GM19452 (cell line): ENCODE results near the gene CDHR4.
"Not testable (repeated sequence)": the region's sequence is repeated elsewhere in the genome, so short reads cannot be mapped to it uniquely, and the experiment has no call there.

Experiments used
- ATAC-seq: cut with Tn5 transposase; IDR thresholded peaks from one replicate; pipeline ENCODE4 v1.9.1; 2021; ENCODE audit not compliant: unreplicated experiment

CDHR4 gene

DNA sequence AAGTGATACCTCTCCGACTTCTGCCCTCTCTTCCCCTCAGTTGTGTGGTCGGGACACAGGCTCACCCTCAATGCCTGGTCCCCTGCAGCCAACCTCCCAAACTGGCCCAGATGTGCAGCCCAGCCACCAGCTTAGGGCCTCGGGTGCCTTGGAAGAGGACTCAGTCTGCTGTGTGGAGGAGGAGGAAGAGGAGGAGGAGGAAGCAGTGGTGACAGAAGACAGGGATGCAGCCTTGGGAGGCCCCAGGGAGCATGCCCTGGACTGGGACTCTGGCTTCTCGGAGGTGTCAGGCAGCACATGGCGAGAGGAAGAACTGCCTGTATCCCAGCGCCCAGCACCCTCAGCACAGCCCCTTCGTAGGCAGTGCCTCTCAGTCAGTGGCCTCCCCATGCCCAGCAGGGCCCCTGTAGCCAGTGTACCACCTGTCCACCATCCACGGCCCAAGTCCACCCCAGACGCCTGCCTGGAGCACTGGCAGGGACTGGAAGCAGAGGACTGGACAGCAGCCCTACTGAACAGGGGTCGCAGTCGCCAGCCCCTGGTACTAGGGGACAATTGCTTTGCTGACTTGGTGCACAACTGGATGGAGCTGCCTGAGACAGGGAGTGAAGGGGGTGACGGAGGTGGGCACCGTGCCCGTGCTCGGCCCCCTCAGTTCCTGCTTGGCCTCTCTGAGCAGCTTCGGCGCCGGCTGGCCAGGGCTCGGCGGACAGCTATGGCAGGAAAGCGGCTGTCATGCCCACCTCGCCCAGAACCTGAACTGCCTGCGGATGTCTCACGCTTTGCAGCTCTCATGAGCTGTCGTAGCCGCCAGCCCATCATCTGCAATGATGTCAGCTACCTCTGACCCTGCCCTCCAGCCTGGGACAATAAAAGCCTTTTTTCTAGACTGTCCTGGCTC, 4.7 kb upstream of the CDHR4 start:
- ATAC-seq = no peak

DNA sequence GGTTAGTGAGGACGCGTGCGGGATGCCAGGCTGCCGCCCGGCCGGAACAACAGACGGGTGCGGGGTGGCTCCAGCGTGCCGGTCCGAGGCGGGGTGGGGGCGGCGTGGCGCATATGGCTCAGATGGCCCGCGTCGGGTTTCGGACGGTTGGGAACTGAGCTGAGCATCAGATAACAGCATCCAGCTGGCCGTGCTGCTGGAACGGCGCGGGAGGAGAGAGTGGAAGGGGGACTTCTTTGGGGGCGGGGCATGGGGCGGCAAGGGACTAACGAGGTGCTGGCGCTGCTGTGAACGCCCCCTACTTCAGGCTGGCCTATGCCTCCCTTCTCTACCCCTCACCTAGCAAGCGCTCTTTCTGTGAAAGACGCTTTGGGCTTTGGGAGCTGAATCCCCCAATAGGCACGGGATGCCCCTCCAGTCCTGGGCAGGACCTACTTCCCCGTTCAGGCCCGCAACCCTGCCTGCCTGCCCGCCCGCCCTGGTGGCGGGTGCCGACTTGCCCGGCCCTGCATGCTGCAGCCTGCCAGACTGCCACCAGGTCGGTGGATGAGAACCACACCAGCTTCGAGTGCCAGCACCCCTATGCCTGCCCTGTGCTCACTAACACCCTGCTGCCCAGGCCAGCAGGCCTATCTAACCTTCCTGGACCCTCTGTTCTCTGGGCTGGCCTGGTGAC, 3.9 kb upstream of the CDHR4 start:
- peak; percentile 7 for ATAC-seq

DNA sequence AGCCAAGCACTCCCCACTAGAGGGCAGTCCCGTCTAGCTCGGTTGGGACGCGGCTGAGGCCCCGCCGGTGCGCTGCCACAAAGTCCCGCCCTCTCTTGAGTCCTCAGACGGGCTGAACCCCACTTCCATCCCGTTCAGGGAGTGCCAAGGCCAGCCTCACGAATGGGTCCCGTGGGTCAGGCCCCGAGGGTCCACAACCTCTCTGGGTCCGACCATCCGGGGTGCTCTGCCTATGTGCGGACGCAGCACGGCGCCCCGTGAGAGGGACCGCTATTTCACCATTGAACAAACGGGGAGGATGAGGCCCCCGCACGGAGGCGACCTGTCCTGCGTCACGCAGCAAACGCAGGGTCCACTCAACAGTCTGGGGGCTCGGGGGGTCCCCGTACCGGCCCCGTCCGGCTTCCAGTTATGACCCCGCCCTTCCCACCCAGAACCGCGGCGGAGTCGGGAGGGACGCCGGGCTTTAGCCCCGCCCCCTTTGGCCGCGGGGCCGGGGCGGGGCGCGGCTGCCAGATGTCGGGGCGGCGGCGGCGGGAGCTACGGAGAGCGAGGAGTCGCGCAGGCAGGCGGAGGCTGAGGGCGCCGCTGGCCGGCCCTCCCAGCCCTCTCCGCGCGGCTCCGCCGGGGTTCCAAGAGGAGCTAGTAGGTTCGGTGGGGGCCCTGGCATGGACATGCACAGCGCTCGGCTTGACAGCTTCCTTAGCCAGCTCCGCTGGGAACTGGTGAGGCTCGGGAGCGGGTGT, 3.2 kb upstream of the CDHR4 start, which contains the start of gene INKA1:
Gene INKA1 (plus strand): TSS at position 543 of the 746 bp plus-strand sequence. CDS start 132 bp downstream, at position 675.
- ATAC-seq = peak; percentile 61

DNA sequence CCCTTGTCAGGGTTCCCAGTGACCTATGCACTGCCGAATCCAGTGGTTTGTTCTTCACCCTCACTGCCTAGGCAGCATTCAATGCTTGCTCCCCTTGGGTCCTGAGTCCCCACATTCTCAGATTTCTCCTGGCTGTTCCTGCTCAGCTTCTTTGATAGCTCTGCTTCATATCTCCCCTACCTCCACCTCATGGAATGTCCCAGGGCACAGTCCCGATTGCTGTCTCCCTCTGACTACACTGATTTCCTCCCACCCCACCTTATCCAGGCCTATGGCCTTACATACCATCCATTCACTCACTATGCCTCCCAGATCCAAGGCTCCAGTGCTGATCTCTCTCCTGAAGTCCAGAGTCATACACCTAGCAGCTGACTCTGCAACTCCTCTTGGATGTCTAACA, 1.5 kb upstream of the CDHR4 start:
- no peak for ATAC-seq

DNA sequence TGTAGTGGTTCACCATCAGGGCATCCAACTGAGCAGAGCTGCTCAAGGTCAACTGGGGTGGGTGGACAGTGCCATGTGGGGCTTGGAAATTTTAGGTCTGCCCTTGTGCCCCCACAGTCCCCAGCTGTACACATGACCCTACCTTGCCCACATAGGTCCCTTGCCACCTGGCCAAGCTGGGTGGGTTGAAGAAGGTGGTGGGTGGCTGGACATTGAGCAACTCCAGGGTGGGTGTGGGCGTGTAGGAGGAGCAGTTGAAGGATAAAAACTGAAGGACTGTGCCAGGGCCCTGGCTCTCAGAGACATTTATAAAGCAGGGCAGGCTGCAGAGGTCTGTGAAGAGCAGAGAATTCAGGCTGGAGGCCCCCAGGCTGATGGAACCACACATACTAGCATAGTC, 568 bp downstream of the CDHR4 start:
- no peak for ATAC-seq

DNA sequence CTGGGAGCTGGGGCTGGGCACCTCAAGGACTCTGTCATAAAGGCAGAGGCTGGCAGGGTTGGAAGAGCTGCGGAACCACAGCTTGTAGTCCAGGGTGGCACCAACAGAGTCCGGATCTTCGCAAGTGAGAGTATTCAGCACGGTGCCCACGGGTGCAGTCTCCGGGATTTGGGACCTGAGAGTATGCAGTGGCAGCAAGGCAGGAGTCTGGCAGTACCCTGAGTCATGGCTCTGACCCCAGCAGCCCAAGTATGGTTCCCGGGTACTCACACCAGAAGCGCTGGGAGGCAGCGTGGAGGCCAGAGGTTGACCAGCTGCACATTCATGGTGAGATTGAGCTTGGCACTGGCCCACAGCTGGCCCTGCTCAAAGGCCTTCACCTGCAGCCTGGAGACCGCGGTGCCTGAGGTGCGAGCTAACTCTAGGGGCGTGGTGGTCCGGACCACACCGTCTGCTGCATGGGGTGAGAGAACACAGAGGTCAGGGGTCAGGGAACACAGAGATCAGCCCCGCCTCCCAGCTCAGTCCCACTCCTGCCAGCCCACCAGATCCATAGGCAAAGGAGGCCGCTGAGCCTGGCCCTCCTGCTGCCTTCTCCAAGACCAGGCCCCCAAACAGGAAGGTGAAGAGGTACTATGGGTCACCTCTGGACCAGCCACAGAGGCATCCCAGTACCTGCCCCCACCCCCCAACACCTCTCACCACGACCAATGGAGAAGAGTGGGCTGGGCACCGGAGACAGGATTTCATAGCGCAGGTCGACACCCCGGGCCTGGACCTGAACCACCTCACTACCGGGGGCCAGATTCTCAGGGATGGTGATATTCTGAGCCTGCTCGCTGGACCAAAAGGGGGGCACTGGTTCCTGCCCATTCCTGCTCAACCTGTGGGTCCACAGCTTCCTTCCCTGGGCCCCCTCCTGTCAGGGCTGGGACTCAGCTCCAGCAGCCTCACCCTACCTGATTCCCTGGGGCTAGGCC, 4.5 kb downstream of the CDHR4 start:
- no peak for ATAC-seq

DNA sequence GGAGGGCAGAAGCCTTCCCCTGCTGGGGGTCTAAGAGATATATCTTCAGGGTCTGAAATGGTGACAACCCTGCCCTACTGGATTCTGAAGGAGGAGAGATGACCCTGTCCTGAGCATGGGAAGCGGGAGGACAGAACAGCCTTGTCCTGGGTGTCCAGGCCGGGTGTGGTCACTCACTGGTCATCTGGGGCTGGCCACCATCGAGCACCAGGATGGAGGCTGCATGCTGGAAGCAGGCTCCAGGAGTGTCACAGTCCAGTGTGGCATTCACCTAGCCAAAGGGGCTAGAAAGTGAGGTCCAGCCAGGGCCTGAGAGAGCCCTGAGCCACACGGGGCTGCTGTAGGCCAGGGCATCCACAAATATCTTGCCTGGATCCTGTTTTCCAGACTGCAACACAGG, 5.2 kb downstream of the CDHR4 start:
- ATAC-seq = no peak

DNA sequence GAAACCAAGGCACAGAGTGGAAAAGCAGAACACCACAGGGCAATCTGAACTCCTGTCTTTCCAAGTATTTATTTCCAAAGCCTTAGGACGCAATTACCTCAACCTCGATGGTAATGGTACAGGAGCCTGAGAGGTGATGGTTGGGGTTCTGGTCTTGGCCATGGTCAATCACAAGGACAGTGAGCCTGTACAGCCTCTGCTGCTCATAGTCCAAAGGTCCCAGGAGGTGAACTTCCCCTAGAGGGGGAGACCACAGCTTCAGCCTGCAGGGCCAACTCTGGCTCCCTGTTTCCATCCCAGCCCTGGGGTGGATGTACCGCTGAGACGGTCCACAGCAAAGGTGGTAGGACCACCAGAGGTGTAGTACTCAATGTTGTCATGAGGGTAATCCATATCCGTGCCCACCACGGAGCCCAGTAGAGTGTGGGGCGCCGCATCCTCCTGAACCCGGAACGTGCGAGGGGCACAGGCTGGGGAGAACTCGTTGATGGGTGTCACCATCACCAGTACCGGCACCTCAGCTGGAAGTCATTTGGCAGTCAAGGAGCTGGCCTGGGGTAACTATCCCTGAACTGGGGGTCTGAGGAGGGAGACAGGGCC, 6.1 kb downstream of the CDHR4 start:
- no peak for ATAC-seq

DNA sequence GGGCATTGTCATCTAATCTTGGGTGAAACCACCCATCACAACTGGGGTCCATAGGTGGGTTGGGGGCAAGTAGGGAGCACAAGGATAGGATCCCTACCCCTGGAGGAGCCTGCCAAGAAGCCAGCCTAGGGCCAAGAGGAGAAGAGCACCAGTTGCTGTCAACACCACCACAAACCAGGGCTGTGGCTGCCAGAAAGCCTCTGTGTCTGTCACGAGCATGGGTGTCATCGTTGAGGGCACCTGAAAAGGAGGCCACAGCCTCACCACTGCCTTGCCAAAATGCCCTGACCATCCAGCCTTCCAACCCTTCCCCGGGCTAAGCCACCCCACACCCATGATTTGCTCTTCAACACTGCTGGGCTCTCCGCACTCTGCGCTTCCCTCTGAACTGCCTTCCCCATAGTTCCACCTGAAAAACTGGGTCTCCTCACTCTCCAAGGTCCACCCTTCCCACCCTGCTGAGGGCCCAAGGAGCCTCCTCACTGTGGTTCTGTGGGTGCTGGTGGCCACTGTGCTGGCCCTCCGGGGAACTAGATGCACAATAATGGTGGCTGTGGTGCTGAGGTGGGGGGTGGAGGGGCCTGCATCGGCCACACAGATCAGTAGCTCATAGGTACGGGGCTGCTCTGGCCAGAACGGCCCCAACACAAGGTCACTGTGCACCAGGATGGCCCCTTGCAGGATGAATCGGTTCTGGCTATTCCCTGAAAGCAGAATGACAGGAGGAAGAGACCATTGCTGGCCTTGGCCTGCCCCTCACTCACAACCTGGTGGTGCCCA, 7.1 kb downstream of the CDHR4 start:
- no peak for ATAC-seq

DNA sequence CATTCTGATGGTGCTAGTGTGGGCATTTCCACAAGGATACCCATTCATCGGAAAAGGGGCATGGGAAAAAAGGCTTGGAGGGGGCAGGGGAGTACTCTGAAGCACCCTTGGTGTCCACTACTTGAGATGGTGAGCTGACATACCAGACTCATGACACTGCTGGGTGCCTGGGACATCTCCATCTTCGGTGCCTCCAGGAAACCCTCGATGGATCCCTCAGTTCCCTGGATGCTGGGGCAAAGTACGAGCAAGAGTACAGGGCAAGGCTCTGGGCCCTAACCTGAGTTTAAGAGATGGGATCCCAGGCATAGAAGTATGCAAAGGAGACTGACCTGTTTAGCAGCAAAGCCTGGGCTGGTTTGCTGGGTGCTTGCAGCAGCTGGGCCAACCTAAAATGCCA, 8.1 kb downstream of the CDHR4 start:
- ATAC-seq = no peak

DNA sequence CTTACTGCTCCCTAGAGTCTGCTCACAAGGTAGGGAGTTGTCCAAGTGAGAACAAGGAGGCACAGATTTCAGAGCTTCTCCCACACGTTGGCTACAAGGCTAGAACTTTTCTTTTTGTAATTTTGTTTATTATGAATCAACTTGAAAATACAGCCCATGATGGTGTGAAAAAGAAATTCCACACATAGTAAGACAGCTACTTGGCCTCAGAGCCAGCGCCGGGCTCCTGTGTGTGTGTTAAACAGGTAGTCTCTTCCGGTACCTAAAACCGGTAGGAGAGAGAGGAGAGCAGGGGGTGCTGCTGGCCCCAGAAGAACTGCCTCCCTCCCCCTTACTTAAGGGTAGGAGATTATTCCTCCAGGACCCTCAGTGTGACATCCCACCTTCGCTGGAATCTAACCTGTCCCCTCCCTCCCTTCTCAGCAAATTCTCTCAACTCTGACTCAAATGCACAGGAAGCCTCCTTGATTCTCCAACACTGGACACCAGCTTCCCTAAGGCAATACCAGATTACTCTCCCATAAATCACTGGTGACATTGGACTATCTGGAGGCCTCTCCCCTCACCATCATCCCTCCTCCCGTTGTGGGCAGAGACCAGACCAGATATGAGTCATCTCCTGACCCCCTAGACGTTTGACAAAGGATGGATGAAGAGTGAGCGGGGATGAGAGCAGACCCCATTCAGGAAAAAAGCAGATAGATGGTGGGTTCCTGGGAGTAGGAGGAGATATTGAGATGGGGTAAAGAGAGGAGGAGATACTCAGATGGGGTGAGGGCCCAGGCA, 8.9 kb downstream of the CDHR4 start:
- no peak for ATAC-seq

DNA sequence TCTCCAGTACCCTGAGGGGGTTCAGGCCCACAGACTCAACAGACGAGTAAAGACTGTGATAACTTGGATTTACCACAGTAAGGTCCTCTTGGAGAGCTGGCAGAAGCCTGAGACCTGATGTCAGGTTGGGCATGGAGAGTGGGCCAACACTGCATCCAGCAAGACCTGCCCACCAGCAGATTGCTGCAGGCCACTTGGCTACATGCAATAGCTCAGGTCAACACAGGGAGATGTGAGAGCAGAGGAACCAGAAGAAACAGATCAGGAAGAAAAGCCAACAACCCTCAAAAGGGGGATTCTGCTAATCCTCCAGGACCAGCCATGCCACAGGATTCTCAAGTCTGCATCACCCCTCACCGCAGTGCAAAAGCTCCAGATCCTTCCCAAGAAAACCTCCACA, 11.6 kb downstream of the CDHR4 start:
- no peak for ATAC-seq

DNA sequence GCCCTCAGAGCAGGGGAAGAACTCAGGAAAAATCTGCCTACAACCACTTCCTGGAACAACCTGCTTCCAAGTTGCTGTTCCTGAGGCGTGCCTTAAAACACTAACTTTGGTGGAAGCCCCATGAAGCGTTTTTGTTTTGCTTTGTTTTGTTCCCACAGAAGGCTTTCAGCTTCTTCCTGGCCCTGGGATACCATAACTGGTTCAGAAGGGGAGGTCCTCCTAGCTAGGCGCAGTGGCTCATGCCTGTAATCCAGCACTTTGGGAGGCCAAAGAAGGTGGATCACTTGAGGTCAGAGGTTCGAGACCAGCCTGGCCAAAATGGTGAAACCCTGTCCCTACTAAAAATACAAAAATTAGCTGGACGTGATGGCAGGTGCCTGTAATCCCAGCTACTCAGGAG, 12.1 kb downstream of the CDHR4 start:
- no peak for ATAC-seq

DNA sequence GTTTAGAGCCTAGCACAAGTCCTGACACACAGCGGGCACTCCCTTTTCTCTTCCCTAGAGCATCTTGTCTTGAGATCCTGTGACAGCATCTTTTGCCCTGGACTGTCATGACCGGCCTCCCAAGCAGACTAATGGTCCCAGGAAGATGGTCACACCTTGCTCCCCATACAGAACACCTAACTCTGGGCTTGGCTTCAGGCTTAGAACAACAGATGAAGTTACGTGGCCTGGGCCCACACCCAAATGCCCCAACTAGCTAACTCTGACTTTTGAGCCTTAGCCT, 12.6 kb downstream of the CDHR4 start:
- no peak for ATAC-seq

DNA sequence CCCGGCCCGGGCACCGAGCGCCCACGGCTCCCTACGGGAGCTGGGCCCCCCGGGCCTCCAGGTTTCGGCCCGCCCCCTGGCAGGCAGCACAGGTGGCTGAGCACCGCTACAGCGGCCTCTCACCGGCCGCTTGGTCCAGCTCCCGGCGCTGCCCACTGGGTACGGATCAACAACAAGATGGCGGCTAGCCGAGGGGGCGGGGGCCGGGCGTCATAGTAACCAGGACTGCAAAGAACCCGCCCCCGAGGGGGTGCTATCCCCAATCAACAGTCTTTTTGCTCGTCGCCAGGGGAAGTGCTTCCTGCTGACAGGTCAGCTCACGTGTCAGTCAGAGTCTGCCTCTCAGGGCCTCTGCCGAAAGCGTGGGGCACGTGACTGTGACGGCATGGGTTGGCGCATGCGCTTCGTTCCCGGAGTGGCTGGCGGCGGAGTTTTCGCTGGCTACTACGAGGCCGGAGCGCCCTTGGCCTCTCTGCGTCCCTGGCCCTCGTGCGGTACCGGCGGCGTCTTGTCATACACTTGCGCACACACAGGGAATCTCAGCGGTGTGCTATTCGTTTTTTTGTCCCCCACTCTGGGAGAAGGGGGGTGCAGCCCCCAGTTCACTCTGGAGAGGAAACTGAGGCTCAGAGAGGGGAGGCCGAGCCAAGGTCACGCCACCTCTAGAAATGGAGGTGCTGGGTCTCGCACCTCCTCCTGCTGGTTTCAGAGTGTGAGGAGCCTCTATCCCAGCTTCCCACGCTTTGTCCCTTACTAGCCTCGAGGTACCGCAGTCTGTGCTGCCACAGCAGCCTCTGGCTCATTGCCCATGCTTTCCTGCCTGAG, 13.1 kb downstream of the CDHR4 start, which contains the start of gene IP6K1:
Gene IP6K1 (minus strand): TSS at position 186 of the 825 bp plus-strand sequence. CDS start 38,502 bp downstream, outside the sequence.
- ATAC-seq = peak; percentile 97

DNA sequence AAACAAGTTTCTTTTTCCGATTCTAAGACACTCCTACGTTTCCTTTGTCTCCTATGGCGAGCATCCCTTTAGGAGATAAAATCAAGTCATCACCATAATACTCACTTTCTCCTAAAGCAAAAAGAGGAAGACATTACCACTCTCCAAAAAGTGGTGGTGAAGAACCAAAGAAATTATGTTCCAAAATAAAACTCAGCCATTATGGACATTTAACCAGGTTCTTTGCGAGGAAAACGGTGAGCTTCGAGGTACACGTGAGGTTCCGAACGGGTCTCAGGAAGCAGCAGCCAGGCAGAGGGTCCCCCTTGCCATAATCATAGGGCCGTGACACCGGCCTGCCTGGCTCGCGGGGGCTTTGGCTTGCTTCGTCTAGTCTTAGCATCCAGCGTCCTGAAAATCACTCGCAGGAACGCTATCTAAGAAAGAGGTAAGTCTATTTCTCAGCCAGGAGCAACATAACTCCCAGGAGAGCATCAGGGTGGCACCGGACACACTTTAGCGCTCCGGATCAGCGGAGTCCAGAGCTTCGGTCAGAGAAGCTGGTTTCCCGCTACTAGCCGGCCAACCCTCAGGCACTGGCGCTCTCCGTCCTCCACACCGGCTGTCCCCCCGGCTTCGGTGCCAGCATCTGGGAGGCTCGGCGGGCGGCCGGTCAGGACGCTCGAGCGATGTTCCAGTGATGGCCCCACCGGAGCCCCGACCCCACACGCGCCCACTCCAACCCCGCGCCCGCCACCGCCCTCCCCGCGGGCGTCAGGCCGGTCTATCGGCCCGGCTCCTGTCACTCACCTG, 13.9 kb downstream of the CDHR4 start:
- peak; percentile 42 for ATAC-seq

DNA sequence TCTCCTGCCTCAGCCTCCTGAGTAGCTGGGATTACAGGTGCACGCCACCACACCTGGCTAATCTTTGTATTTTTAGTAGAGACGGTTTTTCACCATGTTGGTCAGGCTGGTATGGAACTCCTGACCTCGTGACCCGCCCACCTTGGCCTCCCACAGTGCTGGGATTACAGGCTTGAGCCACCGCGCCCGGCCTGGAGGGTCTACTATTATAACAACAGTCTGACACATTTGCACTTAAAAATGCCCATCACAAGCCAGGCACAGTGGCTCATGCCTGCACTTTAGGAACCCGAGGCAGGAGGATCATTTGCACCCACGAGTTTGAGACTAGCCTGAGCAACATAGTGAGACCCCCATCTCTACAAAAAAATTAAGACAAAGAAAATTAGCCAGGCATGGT, 17.4 kb downstream of the CDHR4 start:
- ATAC-seq = not testable (repeated sequence)
